ENCODE data around the gene UBA7.

DNA sequence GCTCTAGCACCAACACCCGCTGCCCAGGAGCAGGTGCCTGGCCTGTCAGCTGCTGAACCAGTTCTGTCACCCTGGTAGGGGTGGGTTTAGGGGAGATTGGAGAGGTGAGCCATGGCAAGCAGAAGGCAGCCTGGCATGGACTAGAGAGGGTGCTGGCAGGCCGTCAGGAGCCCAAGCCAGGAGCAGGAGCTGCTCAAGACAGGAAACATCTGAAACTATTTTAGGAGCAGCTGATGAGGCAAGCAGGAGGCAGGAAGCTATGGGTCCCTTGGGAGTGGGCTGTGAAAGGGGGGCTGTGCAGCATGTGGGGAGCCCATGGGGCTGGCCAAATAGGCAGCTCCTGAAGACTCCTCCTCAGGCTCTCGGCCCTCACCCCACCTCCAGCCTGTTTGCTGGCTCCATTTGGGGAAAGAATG lies 8.4 kb downstream of the UBA7 start:
- TF ChIP-seq, protein P1, sequence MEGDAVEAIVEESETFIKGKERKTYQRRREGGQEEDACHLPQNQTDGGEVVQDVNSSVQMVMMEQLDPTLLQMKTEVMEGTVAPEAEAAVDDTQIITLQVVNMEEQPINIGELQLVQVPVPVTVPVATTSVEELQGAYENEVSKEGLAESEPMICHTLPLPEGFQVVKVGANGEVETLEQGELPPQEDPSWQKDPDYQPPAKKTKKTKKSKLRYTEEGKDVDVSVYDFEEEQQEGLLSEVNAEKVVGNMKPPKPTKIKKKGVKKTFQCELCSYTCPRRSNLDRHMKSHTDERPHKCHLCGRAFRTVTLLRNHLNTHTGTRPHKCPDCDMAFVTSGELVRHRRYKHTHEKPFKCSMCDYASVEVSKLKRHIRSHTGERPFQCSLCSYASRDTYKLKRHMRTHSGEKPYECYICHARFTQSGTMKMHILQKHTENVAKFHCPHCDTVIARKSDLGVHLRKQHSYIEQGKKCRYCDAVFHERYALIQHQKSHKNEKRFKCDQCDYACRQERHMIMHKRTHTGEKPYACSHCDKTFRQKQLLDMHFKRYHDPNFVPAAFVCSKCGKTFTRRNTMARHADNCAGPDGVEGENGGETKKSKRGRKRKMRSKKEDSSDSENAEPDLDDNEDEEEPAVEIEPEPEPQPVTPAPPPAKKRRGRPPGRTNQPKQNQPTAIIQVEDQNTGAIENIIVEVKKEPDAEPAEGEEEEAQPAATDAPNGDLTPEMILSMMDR (IDR thresholded peaks at IDR 0.05) = no peak
- TF ChIP-seq EZH2phosphoT487 (IDR thresholded peaks at IDR 0.05) (no peak), EZH2 (IDR thresholded peaks at IDR 0.05) (no peak)

Data from neural progenitor cell (in vitro differentiated cells).